ENCODE results near the gene NECTIN4. TPM values are rescaled to one million over a fixed set of nuclear protein-coding genes. Genes with fewer than 3 reads are reported as not detected.

Gene NECTIN4
- total and polyA plus RNA-seq, 7 experiments from 2014 or later, result not detected

Other genes with a start within 250 kb of the NECTIN4 start
- gene CD244, start 226.7 kb downstream of the NECTIN4 start, total RNA-seq, result 10 to 100 TPM in 1 of 5 experiments, 1 to 10 TPM in 1, under 1 TPM in 3; 0.27 to 33.6 (median 0.46) TPM
- gene CD244, start 226.7 kb downstream of the NECTIN4 start, polyA plus RNA-seq, result 1 to 10 TPM; 3.9 to 4.6 TPM
- under 1 TPM in 1 of 5 experiments, not detected in 4; 0.88 TPM for gene ITLN1, start 204.4 kb downstream of the NECTIN4 start, total RNA-seq
- not detected for gene ITLN1, start 204.4 kb downstream of the NECTIN4 start, polyA plus RNA-seq
- not detected for gene ITLN2, start 134.7 kb downstream of the NECTIN4 start, total RNA-seq
- not detected for gene ITLN2, start 134.7 kb downstream of the NECTIN4 start, polyA plus RNA-seq
- gene F11R, start 68.4 kb downstream of the NECTIN4 start, total RNA-seq, result 10 to 100 TPM; 11.3 to 23.7 (median 16.5) TPM
- 10 to 100 TPM; 12.7 to 14.4 TPM for gene F11R, start 68.4 kb downstream of the NECTIN4 start, polyA plus RNA-seq
- gene TSTD1, start 50.6 kb downstream of the NECTIN4 start, total RNA-seq, result 10 to 100 TPM; 49.8 to 84.0 (median 58.2) TPM
- 100 to 1,000 TPM; 349 to 494 TPM for gene TSTD1, start 50.6 kb downstream of the NECTIN4 start, polyA plus RNA-seq
- 100 to 1,000 TPM in 1 of 5 experiments, 10 to 100 TPM in 4; 71.6 to 115 (median 91.7) TPM for gene USF1, start 43.6 kb downstream of the NECTIN4 start, total RNA-seq
- 1 to 10 TPM; 3.9 to 5.5 TPM for gene USF1, start 43.6 kb downstream of the NECTIN4 start, polyA plus RNA-seq
- 100 to 1,000 TPM; 152 to 291 (median 235) TPM for gene ARHGAP30, start 19.7 kb downstream of the NECTIN4 start, total RNA-seq
- 100 to 1,000 TPM; 128 to 258 TPM for gene ARHGAP30, start 19.7 kb downstream of the NECTIN4 start, polyA plus RNA-seq
- 1 to 10 TPM in 1 of 5 experiments, under 1 TPM in 1, not detected in 3; 0.40 to 1.1 TPM for gene KLHDC9, start 8.8 kb upstream of the NECTIN4 start, total RNA-seq
- under 1 TPM in 1 of 2 donors, not detected in 1; 0.74 TPM for gene KLHDC9, start 8.8 kb upstream of the NECTIN4 start, polyA plus RNA-seq
- 10 to 100 TPM; 32.0 to 67.9 (median 34.0) TPM for gene PFDN2, start 28.5 kb upstream of the NECTIN4 start, total RNA-seq
- 10 to 100 TPM; 66.6 to 84.0 TPM for gene PFDN2, start 28.5 kb upstream of the NECTIN4 start, polyA plus RNA-seq
- 10 to 100 TPM; 23.3 to 49.6 (median 41.8) TPM for gene NIT1, start 28.5 kb upstream of the NECTIN4 start, total RNA-seq
- 10 to 100 TPM; 14.1 to 28.4 TPM for gene NIT1, start 28.5 kb upstream of the NECTIN4 start, polyA plus RNA-seq
- gene DEDD, start 43.1 kb upstream of the NECTIN4 start, total RNA-seq, result 10 to 100 TPM; 34.3 to 43.0 (median 36.0) TPM
- gene DEDD, start 43.1 kb upstream of the NECTIN4 start, polyA plus RNA-seq, result 10 to 100 TPM; 34.0 to 48.7 TPM
- 100 to 1,000 TPM in 2 of 5 experiments, 10 to 100 TPM in 3; 83.7 to 116 (median 98.9) TPM for gene UFC1, start 64.4 kb upstream of the NECTIN4 start, total RNA-seq
- gene UFC1, start 64.4 kb upstream of the NECTIN4 start, polyA plus RNA-seq, result 100 to 1,000 TPM; 129 to 132 TPM
- 10 to 100 TPM; 36.0 to 66.0 (median 38.6) TPM for gene USP21, start 69.9 kb upstream of the NECTIN4 start, total RNA-seq
- gene USP21, start 69.9 kb upstream of the NECTIN4 start, polyA plus RNA-seq, result 10 to 100 TPM; 15.2 to 35.0 TPM
- gene PPOX, start 76.9 kb upstream of the NECTIN4 start, total RNA-seq, result 10 to 100 TPM; 39.7 to 76.2 (median 43.4) TPM
- gene PPOX, start 76.9 kb upstream of the NECTIN4 start, polyA plus RNA-seq, result 10 to 100 TPM; 20.1 to 22.9 TPM
- gene B4GALT3, start 87.9 kb upstream of the NECTIN4 start, total RNA-seq, result 10 to 100 TPM; 40.5 to 83.7 (median 54.3) TPM
- 10 to 100 TPM; 36.2 to 52.5 TPM for gene B4GALT3, start 87.9 kb upstream of the NECTIN4 start, polyA plus RNA-seq
- 1 to 10 TPM in 4 of 5 experiments, under 1 TPM in 1; 0.70 to 3.3 (median 1.6) TPM for gene ADAMTS4, start 109.5 kb upstream of the NECTIN4 start, total RNA-seq
- under 1 TPM; 0.21 to 0.38 TPM for gene ADAMTS4, start 109.5 kb upstream of the NECTIN4 start, polyA plus RNA-seq
- 100 to 1,000 TPM in 2 of 5 experiments, 10 to 100 TPM in 3; 64.1 to 131 (median 85.3) TPM for gene NDUFS2, start 112.8 kb upstream of the NECTIN4 start, total RNA-seq
- gene NDUFS2, start 112.8 kb upstream of the NECTIN4 start, polyA plus RNA-seq, result 100 to 1,000 TPM in 1 of 2 donors, 10 to 100 TPM in 1; 94.6 to 102 TPM
- 100 to 1,000 TPM in 1 of 5 experiments, 10 to 100 TPM in 3, 1 to 10 TPM in 1; 2.6 to 171 (median 14.5) TPM for gene FCER1G, start 125.7 kb upstream of the NECTIN4 start, total RNA-seq
- gene FCER1G, start 125.7 kb upstream of the NECTIN4 start, polyA plus RNA-seq, result 1 to 10 TPM; 2.7 to 5.1 TPM
- gene APOA2, start 134.1 kb upstream of the NECTIN4 start, total RNA-seq, result not detected
- not detected for gene APOA2, start 134.1 kb upstream of the NECTIN4 start, polyA plus RNA-seq
- 10 to 100 TPM in 4 of 5 experiments, 1 to 10 TPM in 1; 8.9 to 24.3 (median 11.8) TPM for gene TOMM40L, start 136.5 kb upstream of the NECTIN4 start, total RNA-seq
- gene TOMM40L, start 136.5 kb upstream of the NECTIN4 start, polyA plus RNA-seq, result 1 to 10 TPM; 6.0 to 6.4 TPM
- gene NR1I3, start 148.6 kb upstream of the NECTIN4 start, total RNA-seq, result not detected
- gene NR1I3, start 148.6 kb upstream of the NECTIN4 start, polyA plus RNA-seq, result not detected
- gene PCP4L1, start 169.2 kb upstream of the NECTIN4 start, total RNA-seq, result not detected
- under 1 TPM in 1 of 2 donors, not detected in 1; 0.15 TPM for gene PCP4L1, start 169.2 kb upstream of the NECTIN4 start, polyA plus RNA-seq
- gene MPZ, start 220.4 kb upstream of the NECTIN4 start, total RNA-seq, result 10 to 100 TPM in 2 of 5 experiments, 1 to 10 TPM in 3; 2.3 to 12.4 (median 6.2) TPM
- not detected for gene MPZ, start 220.4 kb upstream of the NECTIN4 start, polyA plus RNA-seq
- gene SDHC, start 224.8 kb upstream of the NECTIN4 start, total RNA-seq, result 100 to 1,000 TPM in 3 of 5 experiments, 10 to 100 TPM in 2; 66.3 to 174 (median 106) TPM
- 100 to 1,000 TPM; 201 to 274 TPM for gene SDHC, start 224.8 kb upstream of the NECTIN4 start, polyA plus RNA-seq